HG03457 (cell line): ENCODE measurements around the gene SERINC4.

Experiments
- ATAC-seq: cut with Tn5 transposase; IDR thresholded peaks from one replicate; pipeline ENCODE4 v1.9.1; 2021; ENCODE audit warnings: moderate number of reproducible peaks; ENCODE audit not compliant: unreplicated experiment

Gene SERINC4

DNA sequence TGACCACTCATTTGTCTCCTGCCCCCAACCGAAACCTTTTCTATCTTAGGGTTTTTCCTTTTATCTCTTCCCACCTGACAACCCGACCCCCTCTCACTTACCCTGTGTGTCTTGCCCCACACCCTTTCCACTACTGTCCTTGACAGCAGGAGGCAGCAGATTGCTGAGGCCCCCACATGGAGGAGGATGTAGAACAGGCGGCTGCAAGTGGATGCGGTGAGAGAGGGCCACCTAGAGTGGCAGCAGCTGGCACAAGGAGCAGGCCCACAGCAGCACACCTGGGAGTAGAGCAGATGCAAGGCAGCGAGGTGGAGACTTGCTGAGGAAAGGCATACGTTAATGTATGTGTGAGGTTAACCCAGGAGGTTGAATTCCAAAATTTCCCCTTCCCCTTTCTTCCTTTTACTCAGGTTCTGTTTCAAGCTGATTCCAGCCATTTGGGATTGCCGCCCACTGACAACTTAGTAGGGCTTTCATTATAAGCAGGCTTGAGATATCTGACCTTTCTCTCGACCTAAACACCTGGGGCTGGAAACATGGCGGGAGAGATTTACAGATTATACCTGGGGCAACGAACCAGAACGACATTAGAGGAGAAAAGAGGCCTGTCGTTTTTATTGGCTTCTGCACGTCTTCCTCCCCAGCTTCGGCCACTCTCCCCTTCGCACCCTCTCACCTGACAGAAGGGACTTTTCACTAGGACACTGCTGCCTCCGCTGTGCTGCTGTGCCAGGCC, 643 bp downstream of the SERINC4 start:
- ATAC-seq: no peak

DNA sequence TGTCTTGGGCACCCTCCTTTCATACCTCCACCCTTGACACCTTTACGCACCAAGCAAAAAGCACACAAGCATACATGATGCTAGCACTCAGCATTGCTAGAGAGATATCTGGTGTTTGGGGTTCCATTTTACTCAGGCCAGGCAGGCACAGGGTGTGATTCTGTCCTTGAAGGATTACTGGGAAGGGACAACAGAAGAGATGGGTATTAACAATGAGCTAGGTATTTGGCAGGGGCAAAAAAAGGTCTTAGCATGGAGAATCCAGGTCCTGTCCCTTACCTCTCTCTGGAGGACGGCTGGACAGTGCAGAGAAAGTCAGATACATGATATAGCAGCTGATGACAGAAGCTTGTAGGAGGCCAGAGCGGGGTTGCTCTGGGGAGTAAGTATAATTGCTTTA, 3.5 kb downstream of the SERINC4 start:
- ATAC-seq: no peak

DNA sequence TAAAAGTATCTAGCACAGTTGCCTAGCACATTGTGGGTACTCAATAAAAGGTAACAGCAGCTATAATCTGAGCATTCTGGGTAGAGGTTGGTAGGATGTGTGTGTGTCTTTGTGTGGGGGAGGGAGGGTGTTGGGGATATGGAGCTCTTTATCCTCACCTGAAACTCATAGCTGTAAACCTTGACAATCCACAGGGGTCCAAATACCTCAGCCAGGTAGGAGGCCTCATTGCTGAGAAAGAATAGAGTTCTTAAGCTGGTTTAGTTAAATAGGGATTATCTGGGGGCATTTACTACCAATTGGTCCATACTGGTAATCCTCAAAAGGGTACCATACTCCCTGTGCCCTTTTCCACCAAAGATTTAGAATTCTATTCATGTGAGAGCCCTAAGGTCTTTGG, 4.0 kb downstream of the SERINC4 start:
- no peak for ATAC-seq

DNA sequence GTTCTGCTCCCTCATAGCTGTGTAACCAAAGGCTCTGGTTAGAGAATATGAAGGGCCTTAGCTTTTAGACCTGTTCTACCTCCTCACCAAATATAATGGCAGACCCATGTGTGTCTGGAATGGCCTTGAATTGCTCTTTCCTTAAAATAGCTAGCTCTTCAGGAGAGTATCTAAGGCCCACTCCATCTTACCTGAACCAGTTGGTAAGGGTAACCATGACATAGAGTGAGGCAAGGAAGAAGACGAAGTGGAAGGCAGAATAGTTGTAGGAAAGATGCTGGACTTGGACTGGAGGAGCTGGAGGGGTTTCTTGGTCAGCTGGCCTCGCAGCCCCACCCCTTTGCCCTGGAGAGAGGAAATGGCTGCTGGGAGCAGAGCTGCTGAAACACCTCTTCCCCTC, 4.8 kb downstream of the SERINC4 start:
- no peak for ATAC-seq

DNA sequence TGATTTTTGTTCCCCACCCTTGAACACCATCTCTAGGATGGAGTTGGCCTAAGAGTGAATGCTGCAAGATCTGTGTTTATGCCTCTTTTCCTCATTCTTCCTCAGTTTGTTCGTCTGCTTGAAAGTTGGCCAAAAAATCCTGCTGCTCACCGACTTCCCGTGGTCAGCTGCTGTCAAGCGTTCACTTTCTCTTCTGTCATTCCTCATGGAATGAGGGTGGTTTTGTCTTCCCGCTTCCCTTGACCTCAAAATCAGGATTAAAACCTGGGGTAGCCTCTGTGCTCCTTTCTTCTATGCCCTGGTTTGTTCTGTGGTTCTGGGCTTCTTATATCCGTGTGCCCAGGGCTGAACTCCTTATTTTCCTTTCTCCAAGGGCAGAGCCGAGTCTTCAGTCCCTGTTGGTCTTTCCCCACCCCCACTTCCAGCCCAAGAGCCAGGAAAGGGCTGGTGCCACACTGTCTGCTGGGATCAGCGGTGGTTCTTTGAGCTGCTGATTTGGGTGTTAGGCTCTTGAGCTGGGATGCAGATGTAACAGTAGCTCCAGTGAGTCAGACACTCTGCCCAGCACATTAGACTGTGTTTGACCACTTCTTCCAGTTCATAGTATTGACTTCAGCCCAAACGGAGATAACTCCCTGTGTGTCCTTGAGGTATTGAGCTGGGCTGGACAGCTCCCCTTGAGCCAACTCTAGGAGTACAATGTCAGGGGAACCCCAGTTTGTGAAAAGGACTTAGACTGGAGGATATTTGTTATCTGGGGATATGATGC, 5.6 kb downstream of the SERINC4 start:
- ATAC-seq: no peak

DNA sequence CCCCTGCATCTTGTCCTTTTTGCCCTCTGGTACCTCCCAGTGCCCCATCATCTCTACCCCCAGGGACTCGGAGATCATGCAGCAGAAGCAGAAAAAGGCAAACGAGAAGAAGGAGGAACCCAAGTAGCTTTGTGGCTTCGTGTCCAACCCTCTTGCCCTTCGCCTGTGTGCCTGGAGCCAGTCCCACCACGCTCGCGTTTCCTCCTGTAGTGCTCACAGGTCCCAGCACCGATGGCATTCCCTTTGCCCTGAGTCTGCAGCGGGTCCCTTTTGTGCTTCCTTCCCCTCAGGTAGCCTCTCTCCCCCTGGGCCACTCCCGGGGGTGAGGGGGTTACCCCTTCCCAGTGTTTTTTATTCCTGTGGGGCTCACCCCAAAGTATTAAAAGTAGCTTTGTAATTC, 6.4 kb downstream of the SERINC4 start:
- ATAC-seq: no peak

DNA sequence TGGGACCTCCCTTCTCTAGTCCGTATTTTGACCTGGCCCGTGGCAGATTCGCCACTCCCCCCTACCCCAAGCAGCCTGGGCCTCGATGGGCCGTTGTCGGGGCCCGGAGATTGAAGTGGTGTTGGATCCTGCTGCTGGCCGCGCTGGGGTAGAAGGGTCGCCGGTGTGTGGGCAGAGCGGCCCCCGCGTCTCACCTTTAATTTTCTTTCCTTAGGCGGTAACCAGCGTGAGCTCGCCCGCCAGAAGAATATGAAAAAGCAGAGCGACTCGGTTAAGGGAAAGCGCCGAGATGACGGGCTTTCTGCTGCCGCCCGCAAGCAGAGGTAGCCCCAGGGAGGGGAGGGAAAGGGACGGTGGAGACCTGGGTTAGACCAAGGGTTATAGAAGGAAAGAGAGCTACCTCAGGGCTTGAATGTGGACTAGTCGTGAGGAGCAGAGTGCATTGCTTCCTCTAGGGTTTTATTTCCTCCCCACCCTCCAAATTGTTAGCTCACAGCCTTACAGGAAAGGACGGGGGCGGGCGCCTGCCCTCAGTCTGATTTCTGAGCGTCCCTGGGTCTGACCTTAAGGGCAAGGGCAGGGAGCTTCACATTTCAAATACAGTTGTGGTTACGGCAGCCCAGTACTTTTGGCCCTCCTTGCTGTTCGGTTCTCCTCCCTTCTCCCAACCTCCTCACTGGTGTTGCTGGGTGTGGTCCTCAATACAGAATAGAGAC, 7.1 kb downstream of the SERINC4 start:
- ATAC-seq: no peak

DNA sequence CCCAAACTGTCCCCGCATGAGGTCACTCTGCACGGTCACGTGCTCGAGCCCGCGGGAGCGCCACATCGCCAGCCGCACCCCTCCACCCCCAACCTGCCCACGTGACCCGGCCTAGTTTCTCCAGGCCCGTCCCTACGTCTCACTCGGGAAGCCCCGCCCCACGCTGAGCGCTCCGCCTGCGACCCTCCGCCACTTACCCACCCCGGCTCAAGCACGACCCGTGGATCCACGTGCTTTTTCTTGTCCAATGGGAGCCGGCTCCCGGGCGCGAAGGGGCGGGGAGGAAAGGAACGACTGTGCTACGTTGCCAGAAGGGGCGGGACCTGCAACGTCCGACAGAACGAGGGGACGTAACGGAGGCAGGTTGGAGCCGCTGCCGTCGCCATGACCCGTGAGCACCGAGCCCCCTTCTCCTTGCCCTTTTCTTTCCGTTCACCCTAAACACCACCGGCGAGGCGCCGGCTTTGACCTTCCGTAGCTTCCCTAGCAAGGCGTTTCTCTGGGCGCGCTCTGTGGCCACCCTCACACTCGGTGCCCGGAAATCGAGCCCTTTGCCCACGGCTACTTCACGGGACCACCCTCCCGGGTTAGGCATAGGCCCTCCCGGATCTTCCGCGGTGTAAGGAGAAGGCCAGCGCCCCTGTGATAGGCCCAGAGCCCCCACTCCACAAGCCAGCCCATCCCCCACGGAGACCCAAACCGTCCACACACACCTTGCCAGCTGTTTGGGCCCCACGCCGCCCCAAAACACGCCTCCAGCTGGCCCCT, 7.8 kb downstream of the SERINC4 start, which contains the start of gene SERF2:
TSS of gene SERF2 (plus strand) at position 328 of the 768 bp plus-strand sequence. CDS start at position 385, 57 bp downstream.
- peak; percentile 81 for ATAC-seq

DNA sequence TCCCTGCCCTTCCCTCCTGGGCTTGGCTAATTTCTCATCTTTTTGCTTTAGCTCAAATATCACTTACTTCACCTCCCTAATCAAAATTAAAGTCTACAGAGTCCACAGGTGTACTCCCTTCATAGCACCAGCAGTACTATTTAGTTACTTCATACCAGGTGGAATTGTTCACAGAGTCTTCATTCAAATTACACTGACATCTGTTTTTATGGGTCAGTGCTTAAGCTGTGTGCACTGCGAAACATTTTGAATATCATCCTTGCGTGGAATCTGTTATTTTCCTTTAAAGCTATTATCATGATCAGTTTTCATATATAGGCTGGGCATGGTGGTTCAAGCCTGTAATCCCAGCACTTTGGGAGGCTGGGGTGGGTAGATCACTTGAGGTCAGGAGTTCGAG, 10.6 kb downstream of the SERINC4 start:
- no peak for ATAC-seq

DNA sequence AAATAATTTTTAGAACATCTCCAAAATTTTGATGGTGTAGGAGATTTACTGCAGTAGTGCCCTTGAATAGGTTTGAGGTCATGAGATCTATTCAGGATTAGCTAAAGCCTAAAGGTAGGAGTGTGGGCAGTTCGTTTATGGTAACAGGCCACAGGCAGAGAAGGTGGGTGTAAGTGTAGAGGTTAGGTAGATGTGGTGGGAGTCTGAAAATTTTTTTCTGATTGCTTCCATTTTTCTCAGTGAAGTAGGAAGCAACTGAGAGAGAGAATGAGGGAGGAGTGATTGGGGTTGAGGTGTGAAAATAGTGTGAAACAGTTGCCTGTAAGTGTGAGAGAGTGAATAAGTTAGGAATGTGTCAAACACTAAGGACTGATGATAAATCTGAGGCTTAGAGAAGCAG, 21.0 kb downstream of the SERINC4 start:
- ATAC-seq: no peak

DNA sequence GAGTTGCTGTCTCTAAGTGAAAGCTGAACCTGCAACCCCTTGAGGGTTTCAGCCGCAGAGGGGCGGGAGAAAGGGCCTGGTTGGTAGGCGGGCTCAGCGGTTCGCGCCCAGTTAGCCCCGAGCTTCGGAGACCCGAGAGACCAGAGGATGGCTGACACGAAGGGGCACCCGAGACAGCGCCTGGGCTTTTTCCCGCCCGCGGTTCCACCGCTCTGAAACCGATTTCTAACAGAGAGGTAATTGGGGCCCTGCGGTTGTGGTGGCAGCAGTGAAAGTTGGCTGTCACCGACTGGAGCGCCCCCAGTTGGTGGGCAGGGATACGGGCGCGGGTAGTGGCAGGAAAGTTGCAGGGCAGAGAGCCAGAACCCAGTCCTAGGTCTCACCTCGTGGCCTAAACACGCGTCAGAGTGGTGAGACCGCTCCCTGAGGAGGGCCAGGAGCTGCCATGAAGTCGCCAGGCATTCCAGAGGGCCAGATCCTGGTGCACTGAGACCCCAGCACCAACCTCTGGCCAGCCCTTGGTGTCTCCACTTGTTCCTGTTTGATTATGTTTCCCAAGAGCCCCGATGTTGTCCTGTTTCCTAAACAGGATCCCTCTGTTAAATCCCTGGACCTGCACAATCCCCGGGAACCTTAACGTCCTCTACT, 22.6 kb downstream of the SERINC4 start:
- ATAC-seq: peak; percentile 43

DNA sequence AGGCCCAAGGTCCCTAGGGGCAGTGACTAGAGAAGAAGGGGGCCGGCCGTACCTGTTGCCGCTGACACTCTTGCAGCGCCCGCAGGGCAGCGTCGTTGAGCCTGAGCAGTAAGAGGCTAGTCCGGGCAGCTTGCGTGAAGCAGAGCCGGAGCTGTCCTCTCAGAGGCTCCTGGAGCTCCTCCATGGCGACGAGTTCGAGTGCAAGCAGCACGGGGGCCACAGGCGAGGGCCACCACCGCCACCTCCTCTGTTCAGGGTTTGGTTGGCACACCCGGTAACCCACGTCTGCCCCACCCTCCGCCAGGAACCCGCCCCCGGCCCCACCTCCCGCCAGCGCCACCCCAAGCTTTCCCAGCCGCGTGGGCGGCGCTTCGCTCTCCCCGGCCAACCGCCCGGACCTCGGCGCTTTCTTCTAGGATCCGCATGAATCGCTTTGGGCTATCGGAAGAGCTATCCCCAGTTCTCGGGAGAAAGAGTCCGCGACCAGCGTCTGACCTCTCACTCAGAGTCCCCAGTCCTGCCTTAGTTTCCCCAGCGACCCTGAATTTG, 23.2 kb downstream of the SERINC4 start, which contains the start of gene ELL3:
TSS of gene ELL3 (minus strand) at position 249 of the 549 bp plus-strand sequence. CDS start at position 184, 65 bp downstream.
- peak; percentile 25 for ATAC-seq

DNA sequence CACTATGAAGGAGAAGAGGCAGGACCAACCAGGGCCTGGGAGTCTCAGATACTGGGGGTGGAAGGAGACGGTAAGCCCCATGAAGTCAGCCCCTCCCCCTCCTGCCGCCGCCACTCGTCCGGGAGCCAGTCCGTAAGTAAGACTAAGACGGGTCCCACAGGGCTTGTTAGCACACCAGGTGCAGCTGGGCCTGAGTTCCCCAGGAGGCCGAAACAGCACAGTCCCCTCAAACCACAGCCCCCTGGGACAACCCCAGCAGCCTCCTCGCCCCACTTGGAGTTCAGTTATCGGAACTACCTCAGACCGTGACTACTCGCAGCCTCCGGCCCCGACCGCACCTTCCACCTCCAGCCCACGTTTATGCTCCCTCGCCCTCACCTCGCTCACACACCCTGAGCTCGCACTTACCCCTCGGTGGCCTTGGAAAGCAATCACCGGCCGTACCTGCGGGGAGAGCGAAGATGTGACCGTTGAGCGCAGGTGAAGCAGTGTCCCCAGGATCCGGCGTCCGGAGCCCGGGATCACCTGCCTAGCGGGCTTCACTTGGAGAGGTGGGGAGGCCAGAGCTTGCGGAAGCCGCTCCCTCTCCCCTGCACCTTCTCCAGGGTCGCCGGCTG, 23.8 kb downstream of the SERINC4 start:
- ATAC-seq: peak; percentile 57

DNA sequence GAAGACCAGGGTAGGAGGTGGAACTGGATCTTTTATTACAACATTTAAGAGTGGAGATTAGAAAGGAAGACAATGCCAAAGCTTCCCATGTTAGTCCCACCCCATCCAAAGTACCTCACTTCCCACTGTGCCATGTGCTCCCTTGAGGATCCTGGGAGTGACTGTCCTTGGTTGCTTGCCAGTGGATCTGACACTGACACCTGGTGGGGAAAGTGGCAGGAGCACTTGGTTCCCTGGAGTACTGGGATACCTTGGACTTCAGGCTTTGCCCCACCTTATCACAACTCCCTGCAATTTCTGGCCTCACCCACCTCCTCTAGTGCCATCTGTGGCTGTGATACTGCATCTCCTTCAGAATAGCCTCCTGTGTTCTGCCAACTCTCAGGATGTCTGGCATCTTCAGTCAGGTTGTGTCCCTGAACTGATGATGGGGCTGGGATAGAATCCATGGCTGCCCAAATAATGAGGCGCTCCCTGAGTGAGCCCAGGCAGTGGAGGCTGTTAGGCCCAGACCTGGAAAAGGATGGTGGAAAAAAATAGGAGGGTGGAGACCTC, 24.5 kb downstream of the SERINC4 start:
- no peak for ATAC-seq

DNA sequence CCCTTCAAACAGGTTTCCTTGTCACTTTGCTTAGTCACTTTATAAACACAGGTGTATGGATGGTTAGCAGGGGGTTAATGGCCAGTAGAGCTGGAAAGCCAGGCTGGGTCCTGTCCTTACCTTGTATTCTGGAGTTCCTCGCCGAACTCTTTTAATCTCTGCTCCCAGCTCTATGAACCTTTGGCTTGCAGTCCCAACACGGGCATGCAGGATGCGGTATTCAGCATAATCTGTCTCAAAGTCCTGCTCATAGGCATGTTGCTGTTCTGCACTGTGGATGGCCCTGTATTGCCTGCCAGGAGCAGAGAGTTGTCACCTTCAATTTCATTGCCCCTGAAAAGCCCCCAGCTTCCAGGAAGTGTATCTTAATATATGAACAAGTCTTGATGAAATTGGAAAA, 26.0 kb downstream of the SERINC4 start:
- ATAC-seq: no peak

DNA sequence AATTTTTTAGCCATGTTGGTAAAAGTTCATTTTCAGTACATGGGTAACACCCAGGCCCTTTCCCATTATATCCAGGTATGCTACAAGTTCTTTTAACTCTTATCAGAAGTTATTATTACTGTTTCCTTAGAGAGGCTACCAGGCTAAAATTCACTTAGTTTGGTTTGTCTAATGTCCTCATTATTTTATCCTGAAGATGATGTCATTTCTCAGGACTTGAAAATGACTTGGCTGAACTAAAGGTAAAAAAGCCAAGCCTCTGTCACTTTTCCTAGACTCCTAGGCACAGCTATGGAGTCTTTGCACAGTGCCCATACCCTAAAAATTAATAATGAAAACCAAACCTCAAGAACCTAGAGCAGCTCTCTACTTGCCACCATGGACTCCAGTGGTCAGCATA, 27.4 kb downstream of the SERINC4 start:
- ATAC-seq: no peak

DNA sequence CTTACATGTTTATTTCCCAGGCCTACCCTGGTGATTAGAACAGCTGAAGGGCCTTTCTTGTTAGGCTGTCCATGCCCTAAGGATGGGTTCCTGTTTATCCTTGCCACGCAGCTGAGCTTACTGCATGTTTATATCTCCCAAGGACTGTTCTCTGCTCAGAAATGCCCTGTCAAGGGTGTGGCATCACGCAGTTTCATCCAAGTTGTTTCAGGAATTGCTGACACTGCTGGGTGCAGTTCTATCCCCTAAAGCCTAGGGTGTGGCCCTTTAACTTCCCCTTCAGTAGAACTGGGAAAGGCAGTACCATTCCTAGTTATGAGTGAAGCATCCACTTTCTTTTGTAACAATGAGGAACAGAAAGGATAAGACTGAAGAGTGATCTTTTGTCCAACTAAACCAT, 28.2 kb downstream of the SERINC4 start:
- no peak for ATAC-seq

DNA sequence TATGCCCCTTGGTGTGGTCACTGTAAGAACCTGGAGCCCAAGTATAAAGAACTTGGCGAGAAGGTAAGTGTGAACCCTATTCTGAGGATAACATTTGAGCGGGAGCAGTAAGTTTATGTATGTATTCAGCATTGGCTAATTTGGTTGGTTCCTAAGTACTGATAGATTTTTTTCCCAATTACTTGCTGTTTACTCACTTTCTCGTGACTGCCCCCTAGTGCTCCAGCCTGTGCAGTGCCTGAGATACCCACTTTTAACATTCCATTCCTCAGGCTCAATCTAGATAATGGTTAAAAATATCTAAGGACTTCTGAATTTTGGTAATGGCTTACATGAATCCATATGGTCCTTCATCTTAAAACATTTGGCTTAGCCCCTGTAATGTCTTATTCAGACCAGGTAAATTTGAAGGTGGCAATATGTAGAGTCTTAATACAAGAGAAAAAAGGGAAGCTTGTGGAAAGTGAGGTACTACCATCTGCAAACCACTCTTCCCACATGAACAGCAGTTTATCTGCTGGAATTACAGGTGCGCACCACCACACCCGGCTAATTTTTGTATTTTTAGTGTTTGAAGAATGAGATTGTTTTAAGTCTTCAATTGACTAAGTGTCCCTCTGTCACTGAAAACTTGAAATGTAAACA, 30.3 kb downstream of the SERINC4 start:
- no peak for ATAC-seq
